ENCODE data around the gene PIK3C3.

DNA sequence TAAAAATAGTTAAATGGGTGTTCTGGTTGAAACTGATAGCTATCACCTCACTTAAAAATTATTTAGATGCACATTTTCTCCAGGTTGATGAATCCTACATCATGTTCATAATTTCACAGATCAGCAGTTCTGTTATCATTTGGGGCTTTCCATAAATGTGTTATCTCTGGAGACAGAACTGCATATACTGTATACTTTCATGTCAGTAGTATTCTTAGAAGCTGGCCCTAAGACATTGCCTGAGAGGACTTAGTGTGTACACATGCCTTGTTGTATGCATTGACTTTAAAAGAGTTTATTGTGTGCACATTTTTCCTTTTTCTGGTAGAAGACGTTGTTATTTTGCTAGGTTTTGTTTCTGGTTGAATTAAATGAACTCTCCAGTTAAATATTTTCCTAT is 41.0 kb downstream of the PIK3C3 start:
- TF ChIP-seq, protein P1, sequence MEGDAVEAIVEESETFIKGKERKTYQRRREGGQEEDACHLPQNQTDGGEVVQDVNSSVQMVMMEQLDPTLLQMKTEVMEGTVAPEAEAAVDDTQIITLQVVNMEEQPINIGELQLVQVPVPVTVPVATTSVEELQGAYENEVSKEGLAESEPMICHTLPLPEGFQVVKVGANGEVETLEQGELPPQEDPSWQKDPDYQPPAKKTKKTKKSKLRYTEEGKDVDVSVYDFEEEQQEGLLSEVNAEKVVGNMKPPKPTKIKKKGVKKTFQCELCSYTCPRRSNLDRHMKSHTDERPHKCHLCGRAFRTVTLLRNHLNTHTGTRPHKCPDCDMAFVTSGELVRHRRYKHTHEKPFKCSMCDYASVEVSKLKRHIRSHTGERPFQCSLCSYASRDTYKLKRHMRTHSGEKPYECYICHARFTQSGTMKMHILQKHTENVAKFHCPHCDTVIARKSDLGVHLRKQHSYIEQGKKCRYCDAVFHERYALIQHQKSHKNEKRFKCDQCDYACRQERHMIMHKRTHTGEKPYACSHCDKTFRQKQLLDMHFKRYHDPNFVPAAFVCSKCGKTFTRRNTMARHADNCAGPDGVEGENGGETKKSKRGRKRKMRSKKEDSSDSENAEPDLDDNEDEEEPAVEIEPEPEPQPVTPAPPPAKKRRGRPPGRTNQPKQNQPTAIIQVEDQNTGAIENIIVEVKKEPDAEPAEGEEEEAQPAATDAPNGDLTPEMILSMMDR (conservative IDR thresholded peaks at IDR 0.05; ENCODE audit: low read depth, low read length): no peak
- TF ChIP-seq EZH2 (IDR thresholded peaks at IDR 0.05; ENCODE audit: borderline replicate concordance, low read depth, low read length, poor library complexity, severe bottlenecking): no peak

Measured in A673 (cell line).